SK-N-SH (cell line): ENCODE data around the gene TAOK3. TPM values are rescaled to one million over a fixed set of nuclear protein-coding genes. Genes with fewer than 3 reads are reported as not detected.

ENCODE experiments used
- CTCF ChIA-PET: fragments of 300-600, 350-600 bp; formaldehyde crosslinking; extraction: SDS; loops from one replicate; lab custom pipeline; 2021; lab: Yijun Ruan, JAX
- POLR2A ChIA-PET: fragments of 350-600 bp; sonication (Branson Sonifier 250); formaldehyde crosslinking; extraction: SDS; loops from one replicate; lab custom pipeline; 2020; ENCODE audit warnings: antibody characterized with exemption, inconsistent platforms; lab: Yijun Ruan, JAX
- DNase-seq: peaks from one replicate; pipeline ENCODE4 v3.0.0; 2012
- H2AFZ ChIP-seq: fragments of 200-600 bp; sonication (generic); 2 replicates; pipeline ENCODE4 v1.8.1; 2016; ENCODE audit warnings: antibody characterized with exemption, mild to moderate bottlenecking, low read depth
- H3F3A ChIP-seq: fragments of 200-600 bp; sonication (generic); replicated peaks from 2 replicates; pipeline ENCODE3; 2016; ENCODE audit warnings: antibody characterized with exemption, mild to moderate bottlenecking; ENCODE audit not compliant: insufficient read depth
- H3K27ac ChIP-seq, 2 experiments: fragments of 200-500 bp in 1 of 2; fragments of 200-600 bp in 1 of 2; sonication (Bioruptor generic) in 1 of 2; sonication (generic), shearing (Covaris generic) in 1 of 2; 2 replicates each; pipeline versions ENCODE4 v1.5.1 to v1.6.1; 2014 to 2016; ENCODE audit warnings: low read depth in 2 of 2, inconsistent platforms in 1 of 2, low read length in 1 of 2, mild to moderate bottlenecking in 1 of 2, mixed read lengths in 1 of 2
- H3K27me3 ChIP-seq: fragments of 200-600 bp; sonication (generic), shearing (Covaris generic); 2 replicates; pipeline ENCODE4 v1.6.1; 2016; ENCODE audit warnings: mixed run types; ENCODE audit not compliant: insufficient read depth
- H3K36me3 ChIP-seq, 2 experiments: fragments of 200-500 bp in 1 of 2; fragments of 200-600 bp in 1 of 2; sonication (Bioruptor generic) in 1 of 2; sonication (generic) in 1 of 2; replicated peaks in 1 of 2; 2 replicates each; pipeline versions ENCODE3 to v1.5.1; 2014 to 2016; ENCODE audit warnings: low read length in 1 of 2, mild to moderate bottlenecking in 1 of 2; ENCODE audit not compliant: insufficient read depth in 2 of 2, control insufficient read depth in 1 of 2
- H3K4me1 ChIP-seq, 2 experiments: fragments of 200-500 bp in 1 of 2; fragments of 200-600 bp in 1 of 2; sonication (Bioruptor generic) in 1 of 2; sonication (generic), shearing (Covaris generic) in 1 of 2; 2 replicates each; pipeline versions ENCODE4 v1.5.1 to v1.6.1; 2014 to 2016; ENCODE audit warnings: low read depth in 1 of 2, low read length in 1 of 2, mixed run types in 1 of 2; ENCODE audit not compliant: insufficient read depth in 2 of 2, control insufficient read depth in 1 of 2
- H3K4me2 ChIP-seq: fragments of 200-600 bp; sonication (generic), shearing (Covaris generic); 2 replicates; pipeline ENCODE4 v1.6.1; 2017; ENCODE audit warnings: mixed run types
- H3K4me3 ChIP-seq, 2 experiments: fragments of 200-500 bp in 1 of 2; fragments of 200-600 bp in 1 of 2; sonication (Bioruptor generic) in 1 of 2; sonication (generic), shearing (Covaris generic) in 1 of 2; 2 replicates each; pipeline versions ENCODE4 v1.5.1 to v1.8.1; 2014 to 2016; ENCODE audit warnings: low read depth in 2 of 2, inconsistent platforms in 1 of 2, low read length in 1 of 2, mild to moderate bottlenecking in 1 of 2, mixed read lengths in 1 of 2, moderate library complexity in 1 of 2
- H3K79me2 ChIP-seq: fragments of 200-600 bp; sonication (generic); 2 replicates; pipeline ENCODE4 v1.8.1; 2017; ENCODE audit warnings: mild to moderate bottlenecking; ENCODE audit not compliant: insufficient read depth
- H3K9ac ChIP-seq: fragments of 200-600 bp; sonication (generic); 2 replicates; pipeline ENCODE4 v1.6.1; 2017; ENCODE audit warnings: mixed run types
- H3K9me2 ChIP-seq: fragments of 200-600 bp; sonication (generic); 2 replicates; pipeline ENCODE4 v1.6.1; 2017; ENCODE audit warnings: mixed run types
- H3K9me3 ChIP-seq: fragments of 200-600 bp; sonication (generic); 2 replicates; pipeline ENCODE4 v1.6.1; 2017; ENCODE audit warnings: mixed run types, mild to moderate bottlenecking, moderate library complexity
- H4K20me1 ChIP-seq: fragments of 200-600 bp; sonication (generic); 2 replicates; pipeline ENCODE4 v1.6.1; 2017; ENCODE audit warnings: mild to moderate bottlenecking, mixed run types; ENCODE audit not compliant: insufficient read depth
- CHD2 ChIP-seq: fragments of 150-350 bp; IDR thresholded peaks from 2 replicates; pipeline ENCODE4 v1.6.1; 2018; ENCODE audit warnings: low read length; ENCODE audit not compliant: partially characterized antibody
- ELF1 ChIP-seq: IDR thresholded peaks from 2 replicates; pipeline ENCODE4 v1.4.0; 2012
- EP300 ChIP-seq, 2 experiments: IDR thresholded peaks; 2 replicates each; pipeline versions ENCODE4 v1.4.0 to v1.6.1; 2012; ENCODE audit warnings: borderline replicate concordance in 1 of 2, low read depth in 1 of 2, low read length in 1 of 2
- EZH2phosphoT487 ChIP-seq: fragments of 200-600 bp; sonication (generic); IDR thresholded peaks from 2 replicates; pipeline ENCODE4 v1.6.1; 2017; ENCODE audit warnings: low read depth, mixed run types, mild to moderate bottlenecking, antibody characterized with exemption, moderate library complexity, borderline replicate concordance
- FOSL2 ChIP-seq: IDR thresholded peaks from 2 replicates; pipeline ENCODE4 v1.4.0; 2012; ENCODE audit warnings: low read depth, mild to moderate bottlenecking, moderate library complexity, borderline replicate concordance
- FOXJ3 ChIP-seq: sonication (generic); formaldehyde crosslinking; IDR thresholded peaks from 2 replicates; pipeline ENCODE4 v1.5.1; 2020; ENCODE audit warnings: mild to moderate bottlenecking, missing genetic modification reagents
- GABPA ChIP-seq: IDR thresholded peaks from 2 replicates; pipeline ENCODE4 v1.4.0; 2012; ENCODE audit warnings: low read depth, mild to moderate bottlenecking
- GATA2 ChIP-seq: sonication (generic); formaldehyde crosslinking; IDR thresholded peaks from 2 replicates; pipeline ENCODE4 v1.5.0; 2020; ENCODE audit warnings: mild to moderate bottlenecking, missing genetic modification reagents
- JUND ChIP-seq: IDR thresholded peaks from 2 replicates; pipeline ENCODE4 v1.4.0; 2012
- MXI1 ChIP-seq: IDR thresholded peaks from 2 replicates; pipeline ENCODE4 v1.6.1; 2012; ENCODE audit warnings: mild to moderate bottlenecking, low read depth, low read length, improper control_type of control experiment
- NRF1 ChIP-seq: IDR thresholded peaks from 2 replicates; pipeline ENCODE4 v1.6.1; 2012; ENCODE audit warnings: low read depth, mild to moderate bottlenecking, low read length
- RAD21 ChIP-seq: IDR thresholded peaks from 2 replicates; pipeline ENCODE4 v1.6.1; 2012; ENCODE audit warnings: mild to moderate bottlenecking, low read length
- RFX5 ChIP-seq: IDR thresholded peaks from 2 replicates; pipeline ENCODE4 v1.6.1; 2012; ENCODE audit warnings: mild to moderate bottlenecking, improper control_type of control experiment, low read length
- SIN3A ChIP-seq: IDR thresholded peaks from 2 replicates; pipeline ENCODE4 v1.6.1; 2012; ENCODE audit warnings: low read depth, mild to moderate bottlenecking, low read length, moderate library complexity, borderline replicate concordance
- SMC3 ChIP-seq: IDR thresholded peaks from 2 replicates; pipeline ENCODE4 v1.6.1; 2012; ENCODE audit warnings: low read depth, low read length, improper control_type of control experiment
- TAF1 ChIP-seq: IDR thresholded peaks from 2 replicates; pipeline ENCODE4 v1.6.1; 2012; ENCODE audit warnings: low read depth, mild to moderate bottlenecking, low read length, moderate library complexity, borderline replicate concordance
- TCF12 ChIP-seq: IDR thresholded peaks from 2 replicates; pipeline ENCODE4 v1.4.0; 2012
- TEAD4 ChIP-seq: IDR thresholded peaks from 2 replicates; pipeline ENCODE4 v1.4.0; 2012; ENCODE audit warnings: mild to moderate bottlenecking, borderline replicate concordance; ENCODE audit not compliant: insufficient read depth
- YY1 ChIP-seq: IDR thresholded peaks from 2 replicates; pipeline ENCODE4 v1.4.0; 2012; ENCODE audit warnings: low read depth, mild to moderate bottlenecking
- WGBS: methylation state at CpG from one replicate; pipeline ENCODE4 v1.1.6; 2017; ENCODE audit warnings: low lambda C conversion rate; 5-methylcytosine and 5-hydroxymethylcytosine counted together
- polyA plus RNA-seq, 3 experiments: library from polyadenylated mRNA; depleted of rRNA; stranded (reverse); fragments of >200 nt; gene quantifications; 2 replicates each; pipeline ENCODE4 v1.2.3, GENCODE V29; 2012
- TF ChIP-seq, protein P1 (sequence below): IDR thresholded peaks from 2 replicates; pipeline ENCODE4 v1.6.1; 2012; ENCODE audit warnings: mild to moderate bottlenecking, low read depth, low read length, moderate library complexity

TAOK3 gene
- polyA plus RNA-seq, 1 of the 3 experiments (the other 2 are of a cell fraction), result 18.1 TPM

- TF ChIP-seq RFX5 (no peak), GABPA (no peak)
- TF ChIP-seq, protein P1, sequence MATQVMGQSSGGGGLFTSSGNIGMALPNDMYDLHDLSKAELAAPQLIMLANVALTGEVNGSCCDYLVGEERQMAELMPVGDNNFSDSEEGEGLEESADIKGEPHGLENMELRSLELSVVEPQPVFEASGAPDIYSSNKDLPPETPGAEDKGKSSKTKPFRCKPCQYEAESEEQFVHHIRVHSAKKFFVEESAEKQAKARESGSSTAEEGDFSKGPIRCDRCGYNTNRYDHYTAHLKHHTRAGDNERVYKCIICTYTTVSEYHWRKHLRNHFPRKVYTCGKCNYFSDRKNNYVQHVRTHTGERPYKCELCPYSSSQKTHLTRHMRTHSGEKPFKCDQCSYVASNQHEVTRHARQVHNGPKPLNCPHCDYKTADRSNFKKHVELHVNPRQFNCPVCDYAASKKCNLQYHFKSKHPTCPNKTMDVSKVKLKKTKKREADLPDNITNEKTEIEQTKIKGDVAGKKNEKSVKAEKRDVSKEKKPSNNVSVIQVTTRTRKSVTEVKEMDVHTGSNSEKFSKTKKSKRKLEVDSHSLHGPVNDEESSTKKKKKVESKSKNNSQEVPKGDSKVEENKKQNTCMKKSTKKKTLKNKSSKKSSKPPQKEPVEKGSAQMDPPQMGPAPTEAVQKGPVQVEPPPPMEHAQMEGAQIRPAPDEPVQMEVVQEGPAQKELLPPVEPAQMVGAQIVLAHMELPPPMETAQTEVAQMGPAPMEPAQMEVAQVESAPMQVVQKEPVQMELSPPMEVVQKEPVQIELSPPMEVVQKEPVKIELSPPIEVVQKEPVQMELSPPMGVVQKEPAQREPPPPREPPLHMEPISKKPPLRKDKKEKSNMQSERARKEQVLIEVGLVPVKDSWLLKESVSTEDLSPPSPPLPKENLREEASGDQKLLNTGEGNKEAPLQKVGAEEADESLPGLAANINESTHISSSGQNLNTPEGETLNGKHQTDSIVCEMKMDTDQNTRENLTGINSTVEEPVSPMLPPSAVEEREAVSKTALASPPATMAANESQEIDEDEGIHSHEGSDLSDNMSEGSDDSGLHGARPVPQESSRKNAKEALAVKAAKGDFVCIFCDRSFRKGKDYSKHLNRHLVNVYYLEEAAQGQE, result no peak
- Histone ChIP-seq H3K9me3 (no peaks in the 10 kb centered on the region), H3K9ac (peak overlapping the region; percentile 91), H3K4me2 (peak overlapping the region; percentile 79), H3F3A (peaks cover 4% of the 10 kb centered on the region), H2AFZ (no peak overlapping the region), H4K20me1 (peaks cover 13% of the 10 kb centered on the region), H3K27ac (peak overlapping the region; percentile 86 to 95; a peak in 3 of 4 replicates), H3K79me2 (peaks cover 51% of the 10 kb centered on the region), H3K4me1 (peaks cover 9 to 16% of the 10 kb centered on the region in 2 experiments; a peak in 3 of 4 replicates), H3K4me3 (peak overlapping the region; percentile 94 to 95), H3K9me2 (no peaks in the 10 kb centered on the region), H3K36me3 (peaks cover 14 to 29% of the 10 kb centered on the region in 2 experiments), H3K27me3 (no peaks in the 10 kb centered on the region)
- ChIA-PET POLR2A (interaction anchor here (0.6 to 2.3 kb wide), 5 partner anchors 13 to 194 kb away, joined by 3 to 13 read pairs (median 5); no protein-coding TSS in a partner anchor), CTCF (interaction anchor here (0.5 to 7.8 kb wide), 55 partner anchors 8 to 1423 kb away, joined by 3 to 267 read pairs (median 5); partner anchors contain the start of gene PEBP1)
- DNase-seq, result peak; percentile 23
- WGBS, result 4% methylated on average over 21 of the region's 22 CpGs
Measured at GRCh38 chr12:118377021-118377883, 4.5 kb upstream of the TAOK3 start.

DNA sequence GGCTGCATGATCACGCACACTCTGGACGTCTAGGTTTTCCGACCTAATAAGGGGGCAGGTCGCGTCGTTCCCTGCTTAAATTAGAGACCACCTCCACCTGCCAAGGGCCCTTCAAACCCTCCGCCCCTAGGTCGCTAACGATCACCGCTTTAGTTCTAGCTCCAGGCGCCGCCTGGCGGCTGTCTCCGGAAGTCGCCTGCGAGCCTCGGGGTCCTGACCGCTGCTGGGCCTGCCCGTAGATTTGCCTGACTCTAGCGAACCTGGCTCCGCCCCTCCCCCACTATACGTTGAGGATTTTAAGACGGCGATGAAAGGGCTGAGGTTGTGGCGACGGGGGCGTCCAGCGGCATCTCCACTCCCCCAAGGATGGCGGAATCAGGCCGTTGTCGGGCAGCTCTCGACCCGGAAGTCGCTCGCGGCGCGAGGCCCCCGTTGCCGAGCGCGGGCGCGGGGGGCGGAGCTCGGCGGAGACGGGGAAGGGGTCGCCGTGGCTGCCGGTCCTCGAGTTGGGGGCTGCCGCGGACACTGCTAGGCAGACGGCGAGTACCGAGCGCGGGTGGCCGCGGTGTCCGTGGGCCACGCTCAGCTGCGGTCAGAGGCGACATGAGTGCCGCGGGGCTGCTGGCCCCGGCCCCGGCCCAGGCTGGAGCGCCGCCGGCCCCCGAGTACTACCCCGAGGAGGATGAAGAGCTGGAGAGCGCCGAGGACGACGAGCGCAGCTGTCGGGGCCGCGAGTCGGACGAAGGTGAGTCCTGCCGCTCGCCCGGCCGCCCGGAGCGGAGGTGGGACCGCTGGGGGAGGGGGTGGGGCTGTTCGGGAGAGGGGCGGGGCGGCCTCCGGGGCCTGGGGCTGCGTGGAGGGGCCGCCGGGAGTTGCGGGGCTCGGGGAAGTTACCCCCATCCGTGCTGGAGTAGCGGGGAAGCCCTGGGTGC is 3.6 kb upstream of the TAOK3 start, which contains the start of gene SUDS3:
Gene SUDS3 (plus strand): TSS at position 467 of the 932 bp plus-strand sequence. CDS start 137 bp downstream, at position 604.
- 1% methylated on average over 24 of the region's 102 CpGs for WGBS
- H3K27ac ChIP-seq, result peak within 1 kb of the TSS; percentile 86 to 95
- peaks cover 59% of the 10 kb centered on the region for H3K79me2 ChIP-seq
- H3K9me3 ChIP-seq, result no peaks in the 10 kb centered on the region
- peaks cover 4% of the 10 kb centered on the region for H3F3A ChIP-seq
- peaks cover 13% of the 10 kb centered on the region for H4K20me1 ChIP-seq
- DNase-seq, result peak; percentile 90
- peak within 1 kb of the TSS; percentile 72 for H2AFZ ChIP-seq
- H3K4me2 ChIP-seq, result peak within 1 kb of the TSS; percentile 79
- H3K27me3 ChIP-seq, result no peaks in the 10 kb centered on the region
- peak within 1 kb of the TSS; percentile 94 to 95 for H3K4me3 ChIP-seq
- peak within 1 kb of the TSS; percentile 91 for H3K9ac ChIP-seq
- CTCF ChIA-PET, result interaction anchor here (0.6 to 7.8 kb wide), 69 partner anchors 9 to 1403 kb away, joined by 3 to 267 read pairs (median 4); partner anchors contain the start of gene PEBP1
- H3K36me3 ChIP-seq, result peaks cover 14 to 22% of the 10 kb centered on the region in 2 experiments
- POLR2A ChIA-PET, result interaction anchor here (0.6 to 2.3 kb wide), 10 partner anchors 14 to 255 kb away, joined by 3 to 13 read pairs (median 4); partner anchors contain the start of gene PEBP1
- H3K4me1 ChIP-seq, result peaks cover 9 to 16% of the 10 kb centered on the region in 2 experiments; a peak in 3 of 4 replicates
- H3K9me2 ChIP-seq, result no peaks in the 10 kb centered on the region
- TF ChIP-seq TEAD4 (no peak), YY1 (no peak), NRF1 (no peak), FOXJ3 (CRISPR knock-in tag) (no peak), EZH2phosphoT487 (no peak), GABPA (peak; percentile 82), TAF1 (no peak), TCF12 (no peak), FOSL2 (no peak), SMC3 (peak; percentile 99), EP300 (IDR thresholded peaks at IDR 0.05; ENCODE audit: borderline replicate concordance in 1 of 2, low read depth in 1 of 2, low read length in 1 of 2) (no peak), JUND (no peak), SIN3A (no peak), GATA2 (CRISPR knock-in tag) (no peak), RAD21 (peak; percentile 96), MXI1 (peak; percentile 53; the same call in 1 of the 2 replicates), ELF1 (peak; percentile 97), CHD2 (peak; percentile 91)
